H9 (cell line): ENCODE results near the gene TRIM34. TPM values are rescaled to one million over a fixed set of nuclear protein-coding genes. Genes with fewer than 3 reads are reported as not detected.

Experiments used
- DNase-seq: peaks from one replicate; pipeline ENCODE4 v3.0.0-alpha.2; 2017
- H2AFZ ChIP-seq: one replicate; pipeline ENCODE4 v1.6.1; 2013; ENCODE audit warnings: mild to moderate bottlenecking, low read length, control low read depth, moderate library complexity
- H2AK5ac ChIP-seq: 2 replicates; pipeline ENCODE4 v1.6.1; 2013; ENCODE audit warnings: low read length, control low read depth, mixed read lengths; ENCODE audit not compliant: insufficient read length
- H2BK120ac ChIP-seq: one replicate; pipeline ENCODE4 v1.6.1; 2013; ENCODE audit warnings: low read depth, mild to moderate bottlenecking, low read length, control low read depth, inconsistent platforms; ENCODE audit not compliant: poor library complexity, severe bottlenecking
- H2BK12ac ChIP-seq: 2 replicates; pipeline ENCODE4 v1.6.1; 2013; ENCODE audit warnings: low read length, control low read depth, mixed read lengths, low read depth; ENCODE audit not compliant: insufficient read length
- H2BK15ac ChIP-seq: 2 replicates; pipeline ENCODE4 v1.6.1; 2013; ENCODE audit warnings: low read depth, low read length, control low read depth
- H2BK20ac ChIP-seq: one replicate; pipeline ENCODE4 v1.6.1; 2013; ENCODE audit warnings: low read depth, mild to moderate bottlenecking, low read length, control low read depth, inconsistent platforms; ENCODE audit not compliant: poor library complexity, severe bottlenecking
- H2BK5ac ChIP-seq: 2 replicates; pipeline ENCODE4 v1.6.1; 2013; ENCODE audit warnings: low read length, control low read depth, mixed read lengths; ENCODE audit not compliant: insufficient read length
- H3K14ac ChIP-seq: 2 replicates; pipeline ENCODE4 v1.6.1; 2013; ENCODE audit warnings: low read length, control low read depth; ENCODE audit not compliant: insufficient read depth
- H3K18ac ChIP-seq: 2 replicates; pipeline ENCODE4 v1.6.1; 2013; ENCODE audit warnings: low read depth, mild to moderate bottlenecking, mixed read lengths, low read length, control low read depth; ENCODE audit not compliant: insufficient read length
- H3K23ac ChIP-seq: 2 replicates; pipeline ENCODE4 v1.6.1; 2013; ENCODE audit warnings: low read length, control low read depth, mixed read lengths, low read depth; ENCODE audit not compliant: insufficient read length
- H3K23me2 ChIP-seq: 2 replicates; pipeline ENCODE4 v1.6.1; 2013; ENCODE audit warnings: low read depth, mild to moderate bottlenecking, mixed read lengths, low read length, control low read depth; ENCODE audit not compliant: insufficient read length, poor library complexity, severe bottlenecking
- H3K27ac ChIP-seq: 2 replicates; pipeline ENCODE4 v1.5.1; 2013; ENCODE audit warnings: low read length, control low read depth, mixed read lengths, low read depth; ENCODE audit not compliant: insufficient read length
- H3K27me3 ChIP-seq: 2 replicates; pipeline ENCODE4 v1.6.1; 2013; ENCODE audit warnings: low read length, control low read depth, inconsistent platforms; ENCODE audit not compliant: insufficient read depth
- H3K4ac ChIP-seq: 2 replicates; pipeline ENCODE4 v1.6.1; 2013; ENCODE audit warnings: low read depth, mild to moderate bottlenecking, control low read depth, inconsistent platforms, low read length, moderate library complexity
- H3K4me1 ChIP-seq: 2 replicates; pipeline ENCODE4 v1.6.1; 2013; ENCODE audit warnings: low read length, control low read depth, inconsistent platforms; ENCODE audit not compliant: insufficient read depth
- H3K4me2 ChIP-seq: 2 replicates; pipeline ENCODE4 v1.6.1; 2013; ENCODE audit warnings: low read length, control low read depth, mixed read lengths; ENCODE audit not compliant: insufficient read length, insufficient read depth
- H3K56ac ChIP-seq: 2 replicates; pipeline ENCODE4 v1.6.1; 2013; ENCODE audit warnings: low read depth, mild to moderate bottlenecking, mixed read lengths, low read length, control low read depth; ENCODE audit not compliant: insufficient read length
- H3K79me1 ChIP-seq: 2 replicates; pipeline ENCODE4 v1.6.1; 2013; ENCODE audit warnings: low read depth, mild to moderate bottlenecking, moderate library complexity, low read length, control low read depth, inconsistent platforms; ENCODE audit not compliant: insufficient read depth, poor library complexity, severe bottlenecking
- H3K79me2 ChIP-seq: 2 replicates; pipeline ENCODE4 v1.6.1; 2013; ENCODE audit warnings: low read length, control low read depth, inconsistent platforms; ENCODE audit not compliant: insufficient read depth
- H3K9ac ChIP-seq: 2 replicates; pipeline ENCODE4 v1.6.1; 2013; ENCODE audit warnings: low read length, control low read depth, mixed read lengths; ENCODE audit not compliant: insufficient read length; ENCODE audit errors: extremely low read depth
- H3K9me3 ChIP-seq: one replicate; pipeline ENCODE4 v1.6.1; 2013; ENCODE audit warnings: low read depth, low read length, inconsistent platforms; ENCODE audit not compliant: control insufficient read depth
- H3T11ph ChIP-seq: one replicate; pipeline ENCODE4 v1.6.1; 2013; ENCODE audit warnings: mild to moderate bottlenecking, low read length, control low read depth, inconsistent platforms
- H4K20me1 ChIP-seq: one replicate; pipeline ENCODE4 v1.6.1; 2013; ENCODE audit not compliant: control insufficient read depth, insufficient read length, insufficient read depth
- H4K5ac ChIP-seq: 2 replicates; pipeline ENCODE4 v1.6.1; 2013; ENCODE audit warnings: low read depth, mild to moderate bottlenecking, mixed read lengths, low read length, control low read depth; ENCODE audit not compliant: insufficient read length
- H4K8ac ChIP-seq: replicated peaks from 2 replicates; pipeline ENCODE4 v1.6.1; 2013; ENCODE audit warnings: low read length, control low read depth, mixed read lengths, low read depth; ENCODE audit not compliant: insufficient read length
- H4K91ac ChIP-seq: 2 replicates; pipeline ENCODE4 v1.6.1; 2013; ENCODE audit warnings: low read depth, mild to moderate bottlenecking, moderate library complexity, mixed read lengths, low read length, control low read depth; ENCODE audit not compliant: insufficient read length
- H3K27ac Mint-ChIP-seq, 3 experiments: 2 replicates in 2 of 3; 3 replicates in 1 of 3; pipeline ENCODE4 v1.8.0; 2020 to 2021; ENCODE audit warnings: mixed read lengths in 3 of 3, mild to moderate bottlenecking in 1 of 3, moderate library complexity in 1 of 3
- H3K27me3 Mint-ChIP-seq: 2 replicates; pipeline ENCODE4 v1.8.0; 2021; ENCODE audit warnings: low read depth, mild to moderate bottlenecking, moderate library complexity, mixed read lengths
- H3K36me3 Mint-ChIP-seq, 3 experiments: 2 replicates in 2 of 3; 3 replicates in 1 of 3; pipeline ENCODE4 v1.8.0; 2020 to 2021; ENCODE audit warnings: low read depth in 3 of 3, mixed read lengths in 3 of 3; ENCODE audit not compliant: insufficient read depth in 1 of 3
- H3K4me1 Mint-ChIP-seq, 2 experiments: 2 replicates each; pipeline ENCODE4 v1.8.0; 2020; ENCODE audit warnings: mixed read lengths in 2 of 2
- H3K4me3 Mint-ChIP-seq, 2 experiments: 2 replicates in 1 of 2; 3 replicates in 1 of 2; pipeline ENCODE4 v1.8.0; 2020 to 2021; ENCODE audit warnings: mild to moderate bottlenecking in 2 of 2, mixed read lengths in 2 of 2, moderate library complexity in 1 of 2
- H3K9me3 Mint-ChIP-seq, 2 experiments: 2 replicates in 1 of 2; 3 replicates in 1 of 2; pipeline ENCODE4 v1.8.0; 2020; ENCODE audit warnings: mild to moderate bottlenecking in 2 of 2, mixed read lengths in 2 of 2, moderate library complexity in 1 of 2
- CTCF ChIP-seq: fragments of 200-600 bp; sonication (generic); conservative IDR thresholded peaks from 3 replicates; pipeline ENCODE4 v1.8.0; 2021; ENCODE audit warnings: antibody characterized with exemption, mild to moderate bottlenecking
- WGBS: extraction: QIAGEN DNeasy Blood & Tissue Kit; methylation state at CpG from one replicate; pipeline ENCODE4 v1.1.7; 2013; ENCODE audit warnings: missing lambda C conversion rate, low lambda C conversion rate, mixed read lengths; ENCODE audit not compliant: insufficient read length; ENCODE audit errors: extremely low coverage; 5-methylcytosine and 5-hydroxymethylcytosine counted together
- total RNA-seq: library from RNA; stranded (reverse); gene quantifications from 2 replicates; pipeline ENCODE4 v1.2.1, GENCODE V29; 2021

The TRIM34 gene
- total RNA-seq, 1 experiment from 2014 or later: 0.59 TPM

GRCh38 chr11:5605849-5606248 lies 19.0 kb upstream of the TRIM34 start:
- Histone ChIP-seq H4K5ac (no peak overlapping the region), H3T11ph (no peak overlapping the region), H3K79me1 (no peaks in the 10 kb centered on the region), H3K9me3 (no peaks in the 10 kb centered on the region), H3K4ac (no peak overlapping the region), H3K23me2 (no peaks in the 10 kb centered on the region), H2BK15ac (no peak overlapping the region), H2AK5ac (no peak overlapping the region), H4K91ac (no peak overlapping the region), H3K79me2 (peaks cover 6% of the 10 kb centered on the region; the same call in 1 of the 2 replicates), H4K8ac (no peak overlapping the region), H2BK120ac (no peak overlapping the region), H4K20me1 (no peaks in the 10 kb centered on the region), H3K14ac (no peak overlapping the region), H3K4me1 (no peaks in the 10 kb centered on the region), H3K56ac (no peak overlapping the region), H3K27ac (no peak overlapping the region), H2AFZ (no peak overlapping the region), H2BK12ac (no peak overlapping the region), H3K18ac (no peak overlapping the region), H3K23ac (no peak overlapping the region), H3K27me3 (no peaks in the 10 kb centered on the region), H2BK20ac (no peak overlapping the region), H3K9ac (no peak overlapping the region), H3K4me2 (no peak overlapping the region), H2BK5ac (no peak overlapping the region)
- Mint-ChIP-seq H3K27ac (no peak overlapping the region), H3K4me3 (no peak overlapping the region), H3K27me3 (no peaks in the 10 kb centered on the region), H3K36me3 (peaks cover 34 to 66% (median 65%) of the 10 kb centered on the region in 3 experiments), H3K9me3 (no peaks in the 10 kb centered on the region), H3K4me1 (peaks cover 0 to 5% of the 10 kb centered on the region in 2 experiments; a peak in 1 of 4 replicates)
- DNase-seq: no peak
- no peak for TF ChIP-seq CTCF
- no CpG with 5 or more reads among the region's 5 CpGs for WGBS
